OCI-LY7 (cell line): ENCODE measurements around the gene DDHD1.

ENCODE experiments used
- EZH2phosphoT487 ChIP-seq: fragments of 200-600 bp; sonication (generic); IDR thresholded peaks from 2 replicates; pipeline ENCODE4 v1.6.1; 2018; ENCODE audit warnings: low read depth, borderline replicate concordance, mild to moderate bottlenecking, mixed run types, antibody characterized with exemption, low read length, moderate library complexity, mixed read lengths
- TF ChIP-seq, protein P1 (sequence below): fragments of 200-600 bp; sonication (generic); conservative IDR thresholded peaks from 2 replicates; pipeline ENCODE4 v1.5.1; 2014; ENCODE audit warnings: mild to moderate bottlenecking, antibody characterized with exemption, low read length, moderate library complexity, mixed read lengths

DNA sequence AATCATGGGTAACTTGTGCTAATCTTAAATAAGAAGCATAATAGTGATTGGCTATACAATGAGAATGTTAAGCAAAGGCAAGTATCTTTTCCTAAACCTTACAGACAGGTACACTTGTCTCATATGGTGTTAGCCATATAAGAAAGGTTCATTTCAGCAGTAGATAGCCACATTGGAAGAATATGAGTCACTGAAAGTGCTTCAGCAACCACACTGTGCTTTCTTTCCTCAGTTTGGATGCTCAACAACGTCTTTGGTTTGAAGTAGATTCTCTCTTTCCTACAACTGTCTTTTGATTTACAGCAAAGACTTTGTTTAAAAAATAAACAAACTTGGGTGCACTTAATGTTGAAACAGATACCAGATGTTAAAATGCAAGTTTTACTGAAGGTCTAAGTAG lies 8.9 kb downstream of the DDHD1 start:
- TF ChIP-seq, protein P1, sequence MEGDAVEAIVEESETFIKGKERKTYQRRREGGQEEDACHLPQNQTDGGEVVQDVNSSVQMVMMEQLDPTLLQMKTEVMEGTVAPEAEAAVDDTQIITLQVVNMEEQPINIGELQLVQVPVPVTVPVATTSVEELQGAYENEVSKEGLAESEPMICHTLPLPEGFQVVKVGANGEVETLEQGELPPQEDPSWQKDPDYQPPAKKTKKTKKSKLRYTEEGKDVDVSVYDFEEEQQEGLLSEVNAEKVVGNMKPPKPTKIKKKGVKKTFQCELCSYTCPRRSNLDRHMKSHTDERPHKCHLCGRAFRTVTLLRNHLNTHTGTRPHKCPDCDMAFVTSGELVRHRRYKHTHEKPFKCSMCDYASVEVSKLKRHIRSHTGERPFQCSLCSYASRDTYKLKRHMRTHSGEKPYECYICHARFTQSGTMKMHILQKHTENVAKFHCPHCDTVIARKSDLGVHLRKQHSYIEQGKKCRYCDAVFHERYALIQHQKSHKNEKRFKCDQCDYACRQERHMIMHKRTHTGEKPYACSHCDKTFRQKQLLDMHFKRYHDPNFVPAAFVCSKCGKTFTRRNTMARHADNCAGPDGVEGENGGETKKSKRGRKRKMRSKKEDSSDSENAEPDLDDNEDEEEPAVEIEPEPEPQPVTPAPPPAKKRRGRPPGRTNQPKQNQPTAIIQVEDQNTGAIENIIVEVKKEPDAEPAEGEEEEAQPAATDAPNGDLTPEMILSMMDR, result no peak
- no peak for TF ChIP-seq EZH2phosphoT487
